HEK293 (cell line): ENCODE measurements around the gene METAP1.

Source experiments
- GLIS1 ChIP-seq: fragments of 450-650 bp; formaldehyde crosslinking; IDR thresholded peaks from 2 replicates; pipeline ENCODE4 v1.5.1; 2016; ENCODE audit warnings: missing biosample characterization, missing genetic modification characterization
- ZBTB1 ChIP-seq: fragments of 450-650 bp; formaldehyde crosslinking; IDR thresholded peaks from 2 replicates; pipeline ENCODE4 v1.5.1; 2016; ENCODE audit warnings: missing biosample characterization, missing genetic modification characterization
- ZNF10 ChIP-seq: fragments of 450-650 bp; formaldehyde crosslinking; IDR thresholded peaks from 2 replicates; pipeline ENCODE4 v1.5.1; 2017; ENCODE audit warnings: missing biosample characterization, missing genetic modification characterization
- ZNF350 ChIP-seq: fragments of 450-650 bp; formaldehyde crosslinking; IDR thresholded peaks from 2 replicates; pipeline ENCODE4 v1.5.0; 2017; ENCODE audit warnings: missing biosample characterization, mild to moderate bottlenecking, missing genetic modification characterization
- ZNF776 ChIP-seq: fragments of 450-650 bp; formaldehyde crosslinking; IDR thresholded peaks from 2 replicates; pipeline ENCODE4 v1.5.0; 2017; ENCODE audit warnings: missing biosample characterization, missing genetic modification characterization, borderline replicate concordance
- TF ChIP-seq, protein P1 (sequence below): fragments of 450-650 bp; formaldehyde crosslinking; IDR thresholded peaks from 2 replicates; pipeline ENCODE4 v1.5.1; 2016; ENCODE audit warnings: missing biosample characterization, missing genetic modification characterization
- TF ChIP-seq, protein P2 (sequence below): fragments of 450-650 bp; formaldehyde crosslinking; IDR thresholded peaks from 2 replicates; pipeline ENCODE4 v1.5.1; 2016; ENCODE audit warnings: missing biosample characterization, missing genetic modification characterization
- TF ChIP-seq, protein P3 (sequence below): fragments of 450-650 bp; formaldehyde crosslinking; IDR thresholded peaks from 2 replicates; pipeline ENCODE4 v1.5.1; 2016; ENCODE audit warnings: missing biosample characterization, missing genetic modification characterization

DNA sequence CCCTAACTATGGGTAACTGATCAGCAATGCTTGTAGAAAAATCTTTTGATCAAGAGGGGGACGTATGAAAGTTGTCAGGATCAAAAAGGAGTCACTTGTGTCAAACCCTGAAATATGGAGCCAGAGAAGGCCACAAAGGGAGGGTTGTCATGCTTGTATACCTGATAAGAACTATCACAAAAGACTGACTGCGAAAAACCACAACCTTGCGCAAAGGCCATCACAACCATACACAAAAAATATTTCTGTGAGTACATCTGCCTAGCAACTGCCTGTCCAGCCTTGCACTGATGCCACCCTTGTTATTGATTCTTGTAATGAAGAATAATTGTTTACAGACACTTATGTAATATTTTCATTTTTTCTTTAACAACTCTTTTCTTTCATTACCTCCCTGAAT, 43.8 kb upstream of the METAP1 start:
- TF ChIP-seq, protein P1, sequence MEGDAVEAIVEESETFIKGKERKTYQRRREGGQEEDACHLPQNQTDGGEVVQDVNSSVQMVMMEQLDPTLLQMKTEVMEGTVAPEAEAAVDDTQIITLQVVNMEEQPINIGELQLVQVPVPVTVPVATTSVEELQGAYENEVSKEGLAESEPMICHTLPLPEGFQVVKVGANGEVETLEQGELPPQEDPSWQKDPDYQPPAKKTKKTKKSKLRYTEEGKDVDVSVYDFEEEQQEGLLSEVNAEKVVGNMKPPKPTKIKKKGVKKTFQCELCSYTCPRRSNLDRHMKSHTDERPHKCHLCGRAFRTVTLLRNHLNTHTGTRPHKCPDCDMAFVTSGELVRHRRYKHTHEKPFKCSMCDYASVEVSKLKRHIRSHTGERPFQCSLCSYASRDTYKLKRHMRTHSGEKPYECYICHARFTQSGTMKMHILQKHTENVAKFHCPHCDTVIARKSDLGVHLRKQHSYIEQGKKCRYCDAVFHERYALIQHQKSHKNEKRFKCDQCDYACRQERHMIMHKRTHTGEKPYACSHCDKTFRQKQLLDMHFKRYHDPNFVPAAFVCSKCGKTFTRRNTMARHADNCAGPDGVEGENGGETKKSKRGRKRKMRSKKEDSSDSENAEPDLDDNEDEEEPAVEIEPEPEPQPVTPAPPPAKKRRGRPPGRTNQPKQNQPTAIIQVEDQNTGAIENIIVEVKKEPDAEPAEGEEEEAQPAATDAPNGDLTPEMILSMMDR (tag by site-specific recombination), result no peak
- no peak for TF ChIP-seq ZBTB1 (tag by site-specific recombination)
- TF ChIP-seq GLIS1 (tag by site-specific recombination), result no peak
- TF ChIP-seq, protein P2, sequence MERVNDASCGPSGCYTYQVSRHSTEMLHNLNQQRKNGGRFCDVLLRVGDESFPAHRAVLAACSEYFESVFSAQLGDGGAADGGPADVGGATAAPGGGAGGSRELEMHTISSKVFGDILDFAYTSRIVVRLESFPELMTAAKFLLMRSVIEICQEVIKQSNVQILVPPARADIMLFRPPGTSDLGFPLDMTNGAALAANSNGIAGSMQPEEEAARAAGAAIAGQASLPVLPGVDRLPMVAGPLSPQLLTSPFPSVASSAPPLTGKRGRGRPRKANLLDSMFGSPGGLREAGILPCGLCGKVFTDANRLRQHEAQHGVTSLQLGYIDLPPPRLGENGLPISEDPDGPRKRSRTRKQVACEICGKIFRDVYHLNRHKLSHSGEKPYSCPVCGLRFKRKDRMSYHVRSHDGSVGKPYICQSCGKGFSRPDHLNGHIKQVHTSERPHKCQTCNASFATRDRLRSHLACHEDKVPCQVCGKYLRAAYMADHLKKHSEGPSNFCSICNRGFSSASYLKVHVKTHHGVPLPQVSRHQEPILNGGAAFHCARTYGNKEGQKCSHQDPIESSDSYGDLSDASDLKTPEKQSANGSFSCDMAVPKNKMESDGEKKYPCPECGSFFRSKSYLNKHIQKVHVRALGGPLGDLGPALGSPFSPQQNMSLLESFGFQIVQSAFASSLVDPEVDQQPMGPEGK (tag by site-specific recombination), result no peak
- no peak for TF ChIP-seq ZNF350
- TF ChIP-seq ZNF10 (tag by site-specific recombination), result no peak
- no peak for TF ChIP-seq ZNF776
- TF ChIP-seq, protein P3, sequence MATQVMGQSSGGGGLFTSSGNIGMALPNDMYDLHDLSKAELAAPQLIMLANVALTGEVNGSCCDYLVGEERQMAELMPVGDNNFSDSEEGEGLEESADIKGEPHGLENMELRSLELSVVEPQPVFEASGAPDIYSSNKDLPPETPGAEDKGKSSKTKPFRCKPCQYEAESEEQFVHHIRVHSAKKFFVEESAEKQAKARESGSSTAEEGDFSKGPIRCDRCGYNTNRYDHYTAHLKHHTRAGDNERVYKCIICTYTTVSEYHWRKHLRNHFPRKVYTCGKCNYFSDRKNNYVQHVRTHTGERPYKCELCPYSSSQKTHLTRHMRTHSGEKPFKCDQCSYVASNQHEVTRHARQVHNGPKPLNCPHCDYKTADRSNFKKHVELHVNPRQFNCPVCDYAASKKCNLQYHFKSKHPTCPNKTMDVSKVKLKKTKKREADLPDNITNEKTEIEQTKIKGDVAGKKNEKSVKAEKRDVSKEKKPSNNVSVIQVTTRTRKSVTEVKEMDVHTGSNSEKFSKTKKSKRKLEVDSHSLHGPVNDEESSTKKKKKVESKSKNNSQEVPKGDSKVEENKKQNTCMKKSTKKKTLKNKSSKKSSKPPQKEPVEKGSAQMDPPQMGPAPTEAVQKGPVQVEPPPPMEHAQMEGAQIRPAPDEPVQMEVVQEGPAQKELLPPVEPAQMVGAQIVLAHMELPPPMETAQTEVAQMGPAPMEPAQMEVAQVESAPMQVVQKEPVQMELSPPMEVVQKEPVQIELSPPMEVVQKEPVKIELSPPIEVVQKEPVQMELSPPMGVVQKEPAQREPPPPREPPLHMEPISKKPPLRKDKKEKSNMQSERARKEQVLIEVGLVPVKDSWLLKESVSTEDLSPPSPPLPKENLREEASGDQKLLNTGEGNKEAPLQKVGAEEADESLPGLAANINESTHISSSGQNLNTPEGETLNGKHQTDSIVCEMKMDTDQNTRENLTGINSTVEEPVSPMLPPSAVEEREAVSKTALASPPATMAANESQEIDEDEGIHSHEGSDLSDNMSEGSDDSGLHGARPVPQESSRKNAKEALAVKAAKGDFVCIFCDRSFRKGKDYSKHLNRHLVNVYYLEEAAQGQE (tag by site-specific recombination), result no peak
